DOHH2 (cell line): Measurements from ENCODE around the gene LHFPL6.

Source experiments
- H3F3A ChIP-seq: fragments of 200-600 bp; sonication (generic), shearing (Covaris generic); 2 replicates; pipeline ENCODE4 v1.6.0; 2016; ENCODE audit warnings: antibody characterized with exemption, mild to moderate bottlenecking; ENCODE audit not compliant: control insufficient read depth, insufficient read depth
- H3K27ac ChIP-seq: fragments of 200-600 bp; sonication (generic); 2 replicates; pipeline ENCODE4 v1.5.1; 2014; ENCODE audit warnings: low read depth, mild to moderate bottlenecking, low read length, moderate library complexity
- H3K27me3 ChIP-seq: fragments of 200-600 bp; sonication (generic); 2 replicates; pipeline ENCODE4 v1.6.1; 2014; ENCODE audit warnings: mild to moderate bottlenecking, low read length, mixed read lengths; ENCODE audit not compliant: control insufficient read depth
- H3K36me3 ChIP-seq: fragments of 200-600 bp; sonication (generic); 2 replicates; pipeline ENCODE4 v1.6.1; 2014; ENCODE audit warnings: mild to moderate bottlenecking, low read length, moderate library complexity, mixed read lengths; ENCODE audit not compliant: control insufficient read depth
- H3K4me1 ChIP-seq: fragments of 200-600 bp; sonication (generic); 2 replicates; pipeline ENCODE4 v1.6.1; 2014; ENCODE audit warnings: mild to moderate bottlenecking, low read length, mixed read lengths; ENCODE audit not compliant: control insufficient read depth
- H3K4me2 ChIP-seq: fragments of 200-600 bp; sonication (generic); 2 replicates; pipeline ENCODE4 v1.6.0; 2014; ENCODE audit warnings: mild to moderate bottlenecking, low read length, moderate library complexity
- H3K4me3 ChIP-seq: fragments of 200-600 bp; sonication (generic); 2 replicates; pipeline ENCODE4 v1.5.1; 2014; ENCODE audit warnings: mild to moderate bottlenecking, low read length, mixed read lengths
- H3K79me2 ChIP-seq: fragments of 200-600 bp; sonication (generic); 2 replicates; pipeline ENCODE4 v1.6.1; 2014; ENCODE audit warnings: mild to moderate bottlenecking, low read length, mixed read lengths; ENCODE audit not compliant: control insufficient read depth
- H3K9me2 ChIP-seq: fragments of 200-600 bp; sonication (generic); replicated peaks from 2 replicates; pipeline ENCODE4 v1.6.1; 2014; ENCODE audit warnings: mild to moderate bottlenecking, low read length, mixed read lengths; ENCODE audit not compliant: control insufficient read depth
- H3K9me3 ChIP-seq: fragments of 200-600 bp; sonication (generic); 2 replicates; pipeline ENCODE4 v1.6.1; 2014; ENCODE audit warnings: antibody characterized with exemption, low read length, mixed read lengths; ENCODE audit not compliant: control insufficient read depth, insufficient read depth
- H4K20me1 ChIP-seq: fragments of 200-600 bp; sonication (generic); 2 replicates; pipeline ENCODE4 v1.6.0; 2014; ENCODE audit warnings: low read depth, mild to moderate bottlenecking, antibody characterized with exemption, low read length, moderate library complexity; ENCODE audit not compliant: control insufficient read depth, insufficient read depth
- CTCF ChIP-seq: fragments of 200-600 bp; sonication (generic); IDR thresholded peaks from one replicate; pipeline ENCODE4 v1.5.1; 2014; ENCODE audit warnings: antibody characterized with exemption, mild to moderate bottlenecking, low read depth, low read length; ENCODE audit not compliant: poor library complexity, severe bottlenecking
- EZH2phosphoT487 ChIP-seq: fragments of 200-600 bp; sonication (generic); IDR thresholded peaks from 2 replicates; pipeline ENCODE4 v1.6.1; 2017; ENCODE audit warnings: borderline replicate concordance, mild to moderate bottlenecking, antibody characterized with exemption, low read length, moderate library complexity, mixed read lengths

Gene LHFPL6

GRCh38 chr13:39327172-39327479 is 275.9 kb downstream of the LHFPL6 start:
- Histone ChIP-seq H3K4me3 (no peak overlapping the region), H4K20me1 (no peaks in the 10 kb centered on the region), H3K36me3 (no peaks in the 10 kb centered on the region), H3K9me2 (0 out of 2 replicates have a peak, but pooled peaks cover 2% of the 10 kb centered on the region), H3K4me2 (no peak overlapping the region), H3K9me3 (peaks cover 5% of the 10 kb centered on the region; the same call in 1 of the 2 replicates), H3K4me1 (no peaks in the 10 kb centered on the region), H3F3A (no peaks in the 10 kb centered on the region), H3K27me3 (no peaks in the 10 kb centered on the region), H3K27ac (no peak overlapping the region), H3K79me2 (no peaks in the 10 kb centered on the region)
- TF ChIP-seq CTCF (no peak), EZH2phosphoT487 (no peak)

DNA sequence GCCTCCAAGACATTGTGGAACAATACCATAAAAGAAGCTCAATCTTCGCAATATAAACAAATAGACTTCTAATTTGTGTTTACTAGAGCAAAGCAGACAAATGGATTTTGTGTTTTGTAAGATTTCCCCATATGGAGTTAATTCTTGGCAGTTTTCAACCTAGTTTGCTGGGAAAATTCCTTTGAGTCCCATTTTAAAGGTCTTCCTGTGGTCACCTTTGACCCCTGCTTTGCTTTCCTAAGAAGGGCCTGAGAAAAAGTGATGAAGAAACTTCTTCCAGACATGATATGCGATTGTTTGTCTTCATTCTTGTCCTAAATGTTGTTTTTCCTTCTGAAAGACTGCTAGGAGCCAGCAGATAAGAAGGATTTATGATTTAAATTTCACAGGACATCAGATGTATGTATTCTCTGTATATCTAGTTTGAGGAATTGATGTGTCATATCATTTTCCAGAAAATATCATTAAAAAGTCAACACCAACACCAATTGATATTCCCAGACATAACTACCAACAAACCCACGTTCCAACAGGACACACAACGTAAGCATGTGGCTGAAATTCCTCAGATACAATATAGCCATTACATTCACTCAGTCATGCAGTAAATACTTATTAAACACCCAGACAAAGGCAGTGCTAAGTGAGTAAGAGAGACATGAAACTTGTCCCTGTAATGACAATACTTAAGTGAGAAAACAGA is 276.4 kb downstream of the LHFPL6 start:
- no peaks in the 10 kb centered on the region for H3K27me3 ChIP-seq
- no peaks in the 10 kb centered on the region for H4K20me1 ChIP-seq
- no peak overlapping the region for H3K4me2 ChIP-seq
- H3K79me2 ChIP-seq, result no peaks in the 10 kb centered on the region
- no peaks in the 10 kb centered on the region for H3K4me1 ChIP-seq
- H3K4me3 ChIP-seq, result no peak overlapping the region
- peaks cover 5% of the 10 kb centered on the region; the same call in 1 of the 2 replicates for H3K9me3 ChIP-seq
- no peaks in the 10 kb centered on the region for H3F3A ChIP-seq
- H3K9me2 ChIP-seq, result 0 out of 2 replicates have a peak, but pooled peaks cover 2% of the 10 kb centered on the region
- TF ChIP-seq CTCF (no peak), EZH2phosphoT487 (no peak)
- no peak overlapping the region for H3K27ac ChIP-seq
- H3K36me3 ChIP-seq, result no peaks in the 10 kb centered on the region

GRCh38 chr13:39324806-39325311 is 278.1 kb downstream of the LHFPL6 start:
- Histone ChIP-seq H3K4me2 (no peak overlapping the region), H3K27ac (no peak overlapping the region), H3K4me3 (no peak overlapping the region), H3K4me1 (no peaks in the 10 kb centered on the region), H4K20me1 (no peaks in the 10 kb centered on the region), H3K9me3 (peaks cover 5% of the 10 kb centered on the region; the same call in 1 of the 2 replicates), H3F3A (no peaks in the 10 kb centered on the region), H3K79me2 (no peaks in the 10 kb centered on the region), H3K27me3 (no peaks in the 10 kb centered on the region), H3K36me3 (no peaks in the 10 kb centered on the region), H3K9me2 (no peaks in the 10 kb centered on the region)
- TF ChIP-seq CTCF (no peak), EZH2phosphoT487 (no peak)
